Measurements from ENCODE around the gene EXOC3. TPM values are rescaled to one million over a fixed set of nuclear protein-coding genes. Genes with fewer than 3 reads are reported as not detected.

The EXOC3 gene
- total RNA-seq, 1 donor from 2014 or later = 37.3 TPM

DNA sequence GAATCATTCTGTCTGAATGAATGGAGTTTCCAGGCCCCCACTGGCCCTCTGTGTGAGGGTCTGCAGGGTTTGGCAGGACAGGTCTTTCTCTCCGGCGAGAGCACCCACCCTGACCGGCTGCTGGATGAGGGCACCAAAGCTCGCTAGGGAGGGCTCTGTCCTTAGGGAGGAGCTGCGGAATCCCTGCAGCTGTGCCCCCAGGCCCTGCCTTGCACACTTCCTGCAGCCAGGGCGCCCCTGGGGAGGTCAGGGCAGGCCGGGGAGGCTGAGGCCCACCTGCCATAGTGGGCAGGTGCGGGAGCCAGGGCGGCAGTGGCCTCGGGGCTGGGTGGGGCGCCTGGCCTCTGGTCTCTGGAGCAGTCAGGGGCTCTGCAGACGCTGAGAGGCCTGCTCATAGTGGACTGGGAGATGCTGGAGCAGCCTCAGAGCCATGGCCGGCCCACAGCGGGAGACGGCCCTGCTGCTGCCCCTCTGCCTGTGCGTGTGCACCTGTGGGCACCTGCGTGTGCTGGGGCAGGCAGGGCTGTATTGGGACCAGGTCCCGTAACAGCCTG lies 36.1 kb downstream of the EXOC3 start:
- no peak for DNase-seq (ENCODE audit: low read depth)
- Histone ChIP-seq H3K36me3 (ENCODE audit: control insufficient read depth, insufficient read depth, low read length) (no peaks in the 10 kb centered on the region), H3K4me3 (ENCODE audit: low read depth, low read length) (no peak overlapping the region), H3K27me3 (ENCODE audit: control insufficient read depth, insufficient read depth, low read length) (peaks cover 42% of the 10 kb centered on the region)
- TF ChIP-seq, protein P1, sequence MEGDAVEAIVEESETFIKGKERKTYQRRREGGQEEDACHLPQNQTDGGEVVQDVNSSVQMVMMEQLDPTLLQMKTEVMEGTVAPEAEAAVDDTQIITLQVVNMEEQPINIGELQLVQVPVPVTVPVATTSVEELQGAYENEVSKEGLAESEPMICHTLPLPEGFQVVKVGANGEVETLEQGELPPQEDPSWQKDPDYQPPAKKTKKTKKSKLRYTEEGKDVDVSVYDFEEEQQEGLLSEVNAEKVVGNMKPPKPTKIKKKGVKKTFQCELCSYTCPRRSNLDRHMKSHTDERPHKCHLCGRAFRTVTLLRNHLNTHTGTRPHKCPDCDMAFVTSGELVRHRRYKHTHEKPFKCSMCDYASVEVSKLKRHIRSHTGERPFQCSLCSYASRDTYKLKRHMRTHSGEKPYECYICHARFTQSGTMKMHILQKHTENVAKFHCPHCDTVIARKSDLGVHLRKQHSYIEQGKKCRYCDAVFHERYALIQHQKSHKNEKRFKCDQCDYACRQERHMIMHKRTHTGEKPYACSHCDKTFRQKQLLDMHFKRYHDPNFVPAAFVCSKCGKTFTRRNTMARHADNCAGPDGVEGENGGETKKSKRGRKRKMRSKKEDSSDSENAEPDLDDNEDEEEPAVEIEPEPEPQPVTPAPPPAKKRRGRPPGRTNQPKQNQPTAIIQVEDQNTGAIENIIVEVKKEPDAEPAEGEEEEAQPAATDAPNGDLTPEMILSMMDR (IDR thresholded peaks at IDR 0.05; ENCODE audit: insufficient read depth, low read length, poor library complexity, severe bottlenecking) = no peak

DNA sequence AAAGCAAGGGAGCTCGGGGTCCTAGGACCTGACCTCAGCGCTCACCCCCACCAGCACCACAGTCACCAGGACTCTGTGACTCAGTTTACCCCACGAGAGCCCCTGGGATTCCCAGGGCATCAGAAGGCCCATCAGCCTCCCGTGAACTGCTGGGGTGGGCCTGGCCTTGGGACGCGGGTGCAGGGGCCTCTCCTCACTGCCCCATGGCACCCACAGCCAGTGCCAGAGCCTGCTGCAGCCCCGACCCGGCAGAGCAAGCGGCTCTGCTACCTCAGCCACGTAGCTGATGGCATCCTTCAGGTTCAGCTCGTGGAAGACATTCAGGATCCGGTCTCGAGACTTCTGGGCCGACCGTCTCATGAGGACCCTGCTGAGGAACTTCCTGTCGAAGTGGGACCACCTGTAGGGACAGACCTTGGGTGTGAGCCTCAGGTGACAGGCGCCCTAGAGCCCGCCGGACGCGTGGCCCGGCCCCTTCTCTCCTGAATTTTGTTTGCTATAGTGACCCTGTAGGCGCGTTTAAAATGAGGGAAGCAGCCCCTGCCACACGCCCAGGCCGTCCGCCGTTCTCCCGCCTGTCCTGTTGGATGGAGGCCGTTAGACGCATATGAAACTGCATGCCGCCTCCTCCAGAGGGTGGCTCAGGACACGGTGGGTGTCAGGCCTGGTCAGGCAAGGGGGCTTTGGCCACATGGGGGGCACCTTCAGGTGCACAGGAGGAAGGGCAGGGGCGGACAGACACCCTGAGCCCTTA lies 36.8 kb downstream of the EXOC3 start:
- H3K27me3 ChIP-seq (ENCODE audit: control insufficient read depth, insufficient read depth, low read length) = peaks cover 44% of the 10 kb centered on the region
- TF ChIP-seq, protein P1 (IDR thresholded peaks at IDR 0.05; ENCODE audit: insufficient read depth, low read length, poor library complexity, severe bottlenecking) = no peak

GRCh38 chr5:481347-481746 lies 38.4 kb downstream of the EXOC3 start:
- H3K4me3 ChIP-seq (ENCODE audit: low read depth, low read length) = no peak overlapping the region
- H3K36me3 ChIP-seq (ENCODE audit: control insufficient read depth, insufficient read depth, low read length) = no peaks in the 10 kb centered on the region
- peaks cover 29% of the 10 kb centered on the region for H3K27me3 ChIP-seq (ENCODE audit: control insufficient read depth, insufficient read depth, low read length)
- TF ChIP-seq, protein P1 (IDR thresholded peaks at IDR 0.05; ENCODE audit: insufficient read depth, low read length, poor library complexity, severe bottlenecking) = no peak
- DNase-seq (ENCODE audit: low read depth) = no peak

More for the DNA sequence above, 36.8 kb downstream of the EXOC3 start:
- no peak for DNase-seq (ENCODE audit: low read depth)
- no peak overlapping the region for H3K4me3 ChIP-seq (ENCODE audit: low read depth, low read length)
- no peaks in the 10 kb centered on the region for H3K36me3 ChIP-seq (ENCODE audit: control insufficient read depth, insufficient read depth, low read length)

DNA sequence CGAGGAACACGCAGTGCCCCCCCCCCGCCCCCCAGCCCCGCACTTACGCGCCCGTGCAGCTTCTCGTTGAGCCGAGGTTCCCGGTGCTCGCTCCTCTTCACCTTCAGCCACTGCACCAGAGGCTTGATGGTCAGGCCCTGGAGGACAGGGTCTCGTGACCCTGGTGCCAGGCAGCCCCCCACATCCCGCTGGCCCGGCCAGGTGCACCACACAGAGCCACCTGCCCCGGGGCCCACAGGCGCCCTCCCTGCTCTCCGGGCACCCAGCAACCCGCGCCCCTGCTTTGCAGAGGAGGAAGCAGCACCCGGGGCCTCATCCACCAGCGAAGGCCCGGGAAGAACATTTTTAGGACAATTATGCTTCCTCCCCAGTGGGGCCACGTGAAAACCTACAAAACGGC lies 39.0 kb downstream of the EXOC3 start:
- TF ChIP-seq, protein P1 (IDR thresholded peaks at IDR 0.05; ENCODE audit: insufficient read depth, low read length, poor library complexity, severe bottlenecking) = no peak
- no peaks in the 10 kb centered on the region for H3K36me3 ChIP-seq (ENCODE audit: control insufficient read depth, insufficient read depth, low read length)
- H3K27me3 ChIP-seq (ENCODE audit: control insufficient read depth, insufficient read depth, low read length) = peaks cover 22% of the 10 kb centered on the region
- DNase-seq (ENCODE audit: low read depth) = no peak
- no peak overlapping the region for H3K4me3 ChIP-seq (ENCODE audit: low read depth, low read length)

DNA sequence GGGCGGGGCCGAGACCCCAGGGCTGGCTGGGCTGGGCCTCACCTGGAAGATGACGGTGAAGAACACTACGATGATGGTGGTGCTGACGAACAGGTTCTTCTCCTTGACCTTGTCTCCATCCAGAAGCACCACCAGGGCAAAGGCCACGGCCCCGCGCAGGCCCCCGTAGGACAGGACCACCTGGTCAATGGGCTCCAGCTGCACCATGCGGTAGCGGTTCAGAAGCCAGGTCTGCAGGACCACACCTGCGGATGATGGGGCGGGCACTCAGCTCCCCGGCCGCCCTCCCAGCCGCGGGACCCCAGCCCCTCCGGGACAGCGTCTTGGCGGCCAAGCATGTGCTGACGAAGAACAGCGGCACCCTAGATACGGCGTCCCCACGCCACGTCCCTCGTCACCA lies 39.5 kb downstream of the EXOC3 start:
- Histone ChIP-seq H3K4me3 (ENCODE audit: low read depth, low read length) (no peak overlapping the region), H3K27me3 (ENCODE audit: control insufficient read depth, insufficient read depth, low read length) (peaks cover 17% of the 10 kb centered on the region), H3K36me3 (ENCODE audit: control insufficient read depth, insufficient read depth, low read length) (no peaks in the 10 kb centered on the region)
- TF ChIP-seq, protein P1 (IDR thresholded peaks at IDR 0.05; ENCODE audit: insufficient read depth, low read length, poor library complexity, severe bottlenecking) = no peak
- DNase-seq (ENCODE audit: low read depth) = no peak
